IPS-18a (cell line): ENCODE data around the gene ZNF506.
A peak's percentile ranks its signal among the peaks of the same experiment; 100 is the strongest.
"Not testable (repeated sequence)": the region's sequence is repeated elsewhere in the genome, so short reads cannot be mapped to it uniquely, and the experiment has no call there.

ENCODE experiments used
- H3K27ac ChIP-seq: one replicate; pipeline ENCODE4 v1.5.1; 2013; ENCODE audit warnings: low read length
- H3K27me3 ChIP-seq: one replicate; pipeline ENCODE4 v1.6.1; 2013; ENCODE audit warnings: mild to moderate bottlenecking, low read length; ENCODE audit not compliant: control insufficient read depth, insufficient read depth
- H3K36me3 ChIP-seq: one replicate; pipeline ENCODE4 v1.6.1; 2013; ENCODE audit warnings: low read depth, low read length; ENCODE audit not compliant: control insufficient read depth
- H3K4me1 ChIP-seq: one replicate; pipeline ENCODE4 v1.6.1; 2013; ENCODE audit warnings: low read depth, low read length; ENCODE audit not compliant: control insufficient read depth
- H3K4me3 ChIP-seq: one replicate; pipeline ENCODE4 v1.5.1; 2013; ENCODE audit warnings: low read length
- H3K9ac ChIP-seq: one replicate; pipeline ENCODE4 v1.6.1; 2013; ENCODE audit warnings: mild to moderate bottlenecking, low read length, moderate library complexity
- H3K9me3 ChIP-seq: one replicate; pipeline ENCODE4 v1.6.1; 2013; ENCODE audit warnings: low read depth, low read length; ENCODE audit not compliant: control insufficient read depth

The ZNF506 gene

DNA sequence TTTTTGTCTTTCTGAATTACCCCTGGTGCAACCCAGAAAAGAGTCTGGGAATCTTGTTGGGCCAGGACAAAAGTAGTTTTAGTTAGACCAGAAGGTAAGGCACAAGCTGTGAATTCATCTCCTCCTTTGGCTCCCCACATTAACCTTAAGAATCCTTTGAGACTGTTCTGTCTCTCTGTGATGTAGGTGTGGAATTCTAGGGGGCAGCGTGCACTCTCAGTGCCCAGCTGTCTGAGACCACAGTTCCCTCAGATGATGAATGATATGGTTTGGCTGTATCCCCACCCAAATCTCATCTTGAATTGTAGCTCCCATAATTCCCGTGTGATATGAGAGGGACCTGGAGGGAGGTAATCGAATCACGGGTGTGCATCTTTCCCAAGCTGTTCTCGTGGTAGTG is 43.9 kb downstream of the ZNF506 start:
- H3K27ac ChIP-seq, result no peak overlapping the region
- H3K4me3 ChIP-seq, result peak overlapping the region; percentile 68
- H3K9me3 ChIP-seq, result no peaks in the 10 kb centered on the region
- no peaks in the 10 kb centered on the region for H3K36me3 ChIP-seq
- no peak overlapping the region for H3K9ac ChIP-seq
- no peaks in the 10 kb centered on the region for H3K27me3 ChIP-seq
- peaks cover 6% of the 10 kb centered on the region for H3K4me1 ChIP-seq

- no peaks in the 10 kb centered on the region for H3K36me3 ChIP-seq
- H3K9ac ChIP-seq, result peak overlapping the region; percentile 67
- peaks cover 6% of the 10 kb centered on the region for H3K4me1 ChIP-seq
- H3K9me3 ChIP-seq, result no peaks in the 10 kb centered on the region
- no peak overlapping the region for H3K27ac ChIP-seq
- H3K27me3 ChIP-seq, result no peaks in the 10 kb centered on the region
- peak overlapping the region; percentile 68 for H3K4me3 ChIP-seq
Measured at GRCh38 chr19:19776206-19777008, 45.1 kb downstream of the ZNF506 start.

DNA sequence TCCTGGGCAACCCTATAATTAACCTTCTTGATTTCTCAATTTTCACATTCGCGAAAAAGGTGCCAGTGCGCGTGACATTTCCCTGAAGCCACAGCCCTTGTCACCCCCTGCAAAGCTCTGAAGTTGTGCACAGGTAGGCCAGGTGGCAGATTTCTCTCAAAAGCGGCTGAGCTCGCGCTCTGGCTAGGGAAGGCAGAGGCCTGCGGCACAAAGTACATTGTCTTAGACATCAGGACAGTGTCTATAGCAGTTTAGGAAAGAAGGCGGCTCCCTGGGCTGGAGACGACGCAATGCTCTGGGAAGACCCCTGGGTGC is 45.7 kb downstream of the ZNF506 start:
- no peaks in the 10 kb centered on the region for H3K36me3 ChIP-seq
- no peak overlapping the region for H3K27ac ChIP-seq
- H3K27me3 ChIP-seq, result no peaks in the 10 kb centered on the region
- peak overlapping the region; percentile 68 for H3K4me3 ChIP-seq
- peaks cover 6% of the 10 kb centered on the region for H3K4me1 ChIP-seq
- peak overlapping the region; percentile 67 for H3K9ac ChIP-seq
- no peaks in the 10 kb centered on the region for H3K9me3 ChIP-seq

DNA sequence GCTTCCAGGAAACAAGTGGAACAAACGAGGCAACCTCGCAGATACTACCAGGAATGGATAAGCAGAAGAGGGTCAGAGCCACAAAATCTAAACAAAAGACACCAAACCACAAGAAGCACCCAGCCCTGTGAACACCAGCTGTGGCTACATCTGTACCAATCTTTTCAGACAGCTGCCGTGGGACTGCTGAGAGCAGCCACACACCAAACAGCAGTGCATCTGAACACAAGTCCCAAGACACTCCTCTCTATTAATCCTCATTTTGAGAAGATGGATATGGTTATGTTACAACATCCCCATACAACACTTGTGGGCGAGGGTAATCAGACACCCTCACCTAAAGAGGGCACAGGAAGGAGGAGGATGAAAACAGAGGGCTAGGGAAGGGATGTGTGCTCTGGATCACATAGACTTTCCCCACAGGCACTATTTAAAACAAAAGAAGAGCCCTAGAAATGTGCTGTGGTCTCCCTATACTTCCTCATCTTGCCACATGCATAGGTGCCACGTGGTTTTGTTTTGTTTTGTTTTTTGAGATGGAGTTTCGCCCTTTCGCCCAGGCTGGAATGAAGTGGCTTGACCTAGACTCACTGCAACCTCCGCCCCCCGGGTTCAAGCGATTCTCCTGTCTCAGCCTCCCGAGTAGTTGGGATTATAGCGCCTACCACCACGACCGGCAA is 47.1 kb downstream of the ZNF506 start:
- H3K9ac ChIP-seq, result no peak overlapping the region
- no peaks in the 10 kb centered on the region for H3K27me3 ChIP-seq
- no peaks in the 10 kb centered on the region for H3K9me3 ChIP-seq
- peaks cover 6% of the 10 kb centered on the region for H3K4me1 ChIP-seq
- H3K36me3 ChIP-seq, result no peaks in the 10 kb centered on the region
- H3K27ac ChIP-seq, result no peak overlapping the region
- no peak overlapping the region for H3K4me3 ChIP-seq

DNA sequence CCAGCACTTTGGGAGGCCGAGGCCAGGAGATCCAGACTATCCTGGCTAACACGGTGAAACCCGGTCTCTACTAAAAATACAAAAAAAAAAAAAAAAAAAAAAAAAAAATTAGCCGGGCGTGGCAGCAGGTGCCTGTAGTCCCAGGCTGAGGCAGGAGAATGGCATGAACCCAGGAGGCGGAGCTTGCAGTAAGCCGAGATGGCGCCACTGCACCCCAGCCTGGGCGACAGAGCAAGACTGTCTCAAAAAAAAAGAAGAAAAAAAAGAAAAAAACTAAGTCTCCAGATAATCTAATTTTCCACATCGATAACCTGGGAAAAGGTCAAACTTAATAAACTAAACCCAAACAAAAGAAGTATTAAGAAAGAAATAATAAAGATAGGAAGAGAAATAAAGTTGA is 49.6 kb downstream of the ZNF506 start:
- not testable (repeated sequence) for H3K4me1 ChIP-seq, H3K36me3 ChIP-seq, H3K27ac ChIP-seq, H3K4me3 ChIP-seq, H3K9ac ChIP-seq, H3K9me3 ChIP-seq, H3K27me3 ChIP-seq

- H3K27ac ChIP-seq, H3K9ac ChIP-seq, H3K36me3 ChIP-seq, H3K4me1 ChIP-seq, H3K9me3 ChIP-seq, H3K27me3 ChIP-seq, H3K4me3 ChIP-seq: not testable (repeated sequence)
Measured at GRCh38 chr19:19769971-19770370, 51.6 kb downstream of the ZNF506 start.

GRCh38 chr19:19758164-19758563 is 63.4 kb downstream of the ZNF506 start:
- Histone ChIP-seq H3K27me3 (no peaks in the 10 kb centered on the region), H3K36me3 (no peaks in the 10 kb centered on the region), H3K9me3 (peaks cover 10% of the 10 kb centered on the region), H3K4me1 (no peaks in the 10 kb centered on the region), H3K27ac (no peak overlapping the region), H3K4me3 (no peak overlapping the region), H3K9ac (no peak overlapping the region)

- H3K4me3 ChIP-seq, result no peak overlapping the region
- H3K4me1 ChIP-seq, result no peaks in the 10 kb centered on the region
- peaks cover 7% of the 10 kb centered on the region for H3K9me3 ChIP-seq
- no peaks in the 10 kb centered on the region for H3K27me3 ChIP-seq
- H3K36me3 ChIP-seq, result no peaks in the 10 kb centered on the region
- no peak overlapping the region for H3K27ac ChIP-seq
- H3K9ac ChIP-seq, result no peak overlapping the region
Measured at GRCh38 chr19:19752760-19753403, 68.7 kb downstream of the ZNF506 start.

DNA sequence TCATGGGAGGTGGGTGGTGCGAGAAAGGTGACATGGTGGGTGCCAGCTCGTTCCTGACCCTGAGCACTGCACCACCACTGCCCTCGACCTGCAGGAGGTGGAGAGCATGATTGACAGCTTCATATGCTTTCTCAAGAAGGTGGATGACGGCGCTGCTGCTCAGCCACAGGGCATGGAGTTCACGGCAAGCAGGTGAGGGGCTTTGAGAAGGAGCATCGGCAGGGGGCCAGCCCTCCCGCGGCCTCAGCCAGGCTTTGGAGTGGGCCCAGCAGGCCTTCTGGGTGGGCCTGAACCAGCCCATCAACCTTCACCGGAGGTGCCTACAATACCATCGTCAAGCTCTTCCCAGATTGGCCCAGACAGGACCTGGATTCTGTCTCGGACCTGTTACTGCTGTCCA is 69.7 kb downstream of the ZNF506 start:
- Histone ChIP-seq H3K9ac (no peak overlapping the region), H3K36me3 (no peaks in the 10 kb centered on the region), H3K9me3 (peaks cover 7% of the 10 kb centered on the region), H3K4me3 (no peak overlapping the region), H3K27me3 (no peaks in the 10 kb centered on the region), H3K4me1 (no peaks in the 10 kb centered on the region), H3K27ac (no peak overlapping the region)

DNA sequence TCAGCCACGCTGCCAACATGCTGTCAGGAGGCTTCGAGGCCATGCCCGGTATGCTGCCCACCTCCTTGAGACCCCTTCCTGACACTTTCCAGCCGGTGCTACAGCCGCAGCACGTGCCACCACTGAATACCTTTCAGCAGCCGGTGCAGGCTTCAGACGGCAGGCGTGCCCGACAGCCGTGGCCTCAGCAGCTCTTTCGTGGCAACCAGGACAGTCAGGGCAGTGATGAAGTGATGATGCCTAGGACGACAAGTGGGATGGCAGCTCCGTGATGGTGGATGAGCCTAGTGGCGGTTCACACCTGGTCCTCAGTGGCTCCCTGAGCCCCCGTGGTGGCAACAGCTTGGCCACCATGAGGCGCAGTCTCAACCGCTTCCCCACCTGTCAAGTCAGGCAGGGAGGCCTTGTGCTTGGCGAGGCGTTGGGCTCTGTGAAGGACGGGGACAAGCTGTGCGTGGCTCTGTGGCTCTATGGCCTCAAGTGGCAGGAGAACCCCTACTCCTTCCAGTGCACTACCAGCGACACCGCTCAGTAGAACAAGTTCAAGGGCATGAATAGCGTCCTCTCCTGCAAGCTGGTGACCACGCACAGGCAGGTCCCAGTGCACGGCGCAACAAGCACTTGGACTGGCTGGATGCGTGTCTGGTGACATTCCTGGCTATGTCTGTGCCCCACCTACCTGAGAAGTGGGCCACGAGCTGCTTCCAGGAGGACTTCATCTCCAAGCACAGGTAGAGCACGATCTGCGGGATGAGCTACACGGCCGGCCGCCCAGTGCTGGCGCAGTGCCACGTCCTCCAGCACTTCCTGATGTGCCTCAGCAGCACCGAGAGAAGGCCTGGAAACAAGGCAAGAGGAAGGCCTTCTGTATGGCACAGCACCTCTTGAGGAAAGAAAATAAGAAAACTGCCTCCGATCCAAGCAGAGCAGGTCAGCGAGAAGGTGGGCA is 70.4 kb downstream of the ZNF506 start:
- H3K9ac ChIP-seq, result no peak overlapping the region

More for the DNA sequence above, 70.4 kb downstream of the ZNF506 start:
- Histone ChIP-seq H3K36me3 (no peaks in the 10 kb centered on the region), H3K4me1 (no peaks in the 10 kb centered on the region), H3K27me3 (no peaks in the 10 kb centered on the region), H3K4me3 (no peak overlapping the region), H3K27ac (no peak overlapping the region), H3K9me3 (peaks cover 7% of the 10 kb centered on the region)
